GM21737 (cell line): ENCODE measurements around the gene HUWE1.

Source experiments
- ATAC-seq: cut with Tn5 transposase; IDR thresholded peaks from one replicate; pipeline ENCODE4 v1.9.1; 2021; ENCODE audit warnings: mild to moderate bottlenecking, moderate library complexity; ENCODE audit not compliant: unreplicated experiment

HUWE1 gene

GRCh38 chrX:53622431-53622830 is 64.1 kb downstream of the HUWE1 start:
- ATAC-seq = no peak

GRCh38 chrX:53621418-53621986 is 65.0 kb downstream of the HUWE1 start:
- no peak for ATAC-seq

GRCh38 chrX:53616946-53617345 is 69.6 kb downstream of the HUWE1 start:
- ATAC-seq = no peak

GRCh38 chrX:53606456-53606855 is 80.1 kb downstream of the HUWE1 start:
- ATAC-seq = no peak

GRCh38 chrX:53605004-53605403 is 81.5 kb downstream of the HUWE1 start:
- ATAC-seq = no peak

- no peak for ATAC-seq
Observed at GRCh38 chrX:53599781-53600396, 86.6 kb downstream of the HUWE1 start.

- ATAC-seq = no peak
Observed at GRCh38 chrX:53598169-53598568, 88.3 kb downstream of the HUWE1 start.

GRCh38 chrX:53595266-53595810 is 91.2 kb downstream of the HUWE1 start:
- no peak for ATAC-seq

GRCh38 chrX:53594354-53594753 is 92.2 kb downstream of the HUWE1 start:
- ATAC-seq = no peak

GRCh38 chrX:53587795-53588420 is 98.6 kb downstream of the HUWE1 start:
- no peak for ATAC-seq

GRCh38 chrX:53584891-53585290 is 101.6 kb downstream of the HUWE1 start:
- ATAC-seq = no peak

- no peak for ATAC-seq
Observed at GRCh38 chrX:53583571-53583970, 102.9 kb downstream of the HUWE1 start.

- no peak for ATAC-seq
Observed at GRCh38 chrX:53580742-53581504, 105.6 kb downstream of the HUWE1 start.

GRCh38 chrX:53571494-53571893 is 115.0 kb downstream of the HUWE1 start:
- ATAC-seq = no peak

- ATAC-seq = no peak
Observed at GRCh38 chrX:53563324-53563723, 123.2 kb downstream of the HUWE1 start.

- ATAC-seq = no peak
Observed at GRCh38 chrX:53561912-53562311, 124.6 kb downstream of the HUWE1 start.

- no peak for ATAC-seq
Observed at GRCh38 chrX:53558646-53559045, 127.9 kb downstream of the HUWE1 start.

GRCh38 chrX:53556868-53557267 is 129.7 kb downstream of the HUWE1 start:
- no peak for ATAC-seq

- no peak for ATAC-seq
Observed at GRCh38 chrX:53550756-53551463, 135.6 kb downstream of the HUWE1 start.

GRCh38 chrX:53547668-53548067 is 138.9 kb downstream of the HUWE1 start:
- no peak for ATAC-seq

- ATAC-seq = no peak
Observed at GRCh38 chrX:53544936-53545335, 141.6 kb downstream of the HUWE1 start.
